HG02623 (cell line): ENCODE results near the gene WWC2.

ENCODE experiments used
- ATAC-seq: cut with Tn5 transposase; IDR thresholded peaks from one replicate; pipeline ENCODE4 v1.9.1; 2021; ENCODE audit warnings: moderate library complexity; ENCODE audit not compliant: unreplicated experiment

The WWC2 gene

GRCh38 chr4:183253451-183253850 is 154.4 kb downstream of the WWC2 start:
- no peak for ATAC-seq

- no peak for ATAC-seq
Observed at GRCh38 chr4:183254162-183254561, 155.1 kb downstream of the WWC2 start.

GRCh38 chr4:183255487-183255886 is 156.4 kb downstream of the WWC2 start:
- no peak for ATAC-seq

GRCh38 chr4:183256343-183256742 is 157.3 kb downstream of the WWC2 start:
- no peak for ATAC-seq

GRCh38 chr4:183256756-183257385 is 157.8 kb downstream of the WWC2 start:
- ATAC-seq = peak; percentile 72

GRCh38 chr4:183257808-183258207 is 158.8 kb downstream of the WWC2 start:
- ATAC-seq = no peak

GRCh38 chr4:183260491-183261151 is 161.6 kb downstream of the WWC2 start:
- ATAC-seq = no peak

- ATAC-seq = peak; percentile 93
Observed at GRCh38 chr4:183261953-183262775, 163.1 kb downstream of the WWC2 start.

GRCh38 chr4:183262776-183263100 is 163.7 kb downstream of the WWC2 start:
- ATAC-seq = no peak

- no peak for ATAC-seq
Observed at GRCh38 chr4:183263787-183264386, 164.8 kb downstream of the WWC2 start.

GRCh38 chr4:183264614-183265013 is 165.6 kb downstream of the WWC2 start:
- no peak for ATAC-seq

GRCh38 chr4:183266371-183266770 is 167.3 kb downstream of the WWC2 start:
- ATAC-seq = no peak

GRCh38 chr4:183268556-183268955 is 169.5 kb downstream of the WWC2 start:
- no peak for ATAC-seq

GRCh38 chr4:183272384-183272783 is 173.3 kb downstream of the WWC2 start:
- no peak for ATAC-seq

- ATAC-seq = no peak
Observed at GRCh38 chr4:183276106-183276505, 177.0 kb downstream of the WWC2 start.

- ATAC-seq = no peak
Observed at GRCh38 chr4:183284258-183284785, 185.3 kb downstream of the WWC2 start.

- no peak for ATAC-seq
Observed at GRCh38 chr4:183284965-183285364, 185.9 kb downstream of the WWC2 start.

GRCh38 chr4:183285886-183286285 is 186.8 kb downstream of the WWC2 start:
- no peak for ATAC-seq

- peak; percentile 13 for ATAC-seq
Observed at GRCh38 chr4:183286590-183287308, 187.7 kb downstream of the WWC2 start.

- peak; percentile 76 for ATAC-seq
Observed at GRCh38 chr4:183287309-183287659, 188.2 kb downstream of the WWC2 start.

GRCh38 chr4:183287677-183288076 is 188.6 kb downstream of the WWC2 start:
- ATAC-seq = peak; percentile 71
